ENCODE results near the gene NHERF1.

- TF ChIP-seq CTCF (IDR thresholded peaks at IDR 0.05; ENCODE audit: insufficient read depth, low read depth, low read length), result no peak
- no peak for TF ChIP-seq EZH2 (IDR thresholded peaks at IDR 0.05; ENCODE audit: insufficient read depth, low read length)
Observed at GRCh38 chr17:74715144-74715543, 33.3 kb upstream of the NHERF1 start.

Measured in astrocyte (in vitro differentiated cells and primary cell).